HG03196 (cell line): ENCODE measurements around the gene FKBP1A.

Experiments used
- ATAC-seq: cut with Tn5 transposase; IDR thresholded peaks from one replicate; pipeline ENCODE4 v1.9.1; 2021; ENCODE audit not compliant: unreplicated experiment

FKBP1A gene

DNA sequence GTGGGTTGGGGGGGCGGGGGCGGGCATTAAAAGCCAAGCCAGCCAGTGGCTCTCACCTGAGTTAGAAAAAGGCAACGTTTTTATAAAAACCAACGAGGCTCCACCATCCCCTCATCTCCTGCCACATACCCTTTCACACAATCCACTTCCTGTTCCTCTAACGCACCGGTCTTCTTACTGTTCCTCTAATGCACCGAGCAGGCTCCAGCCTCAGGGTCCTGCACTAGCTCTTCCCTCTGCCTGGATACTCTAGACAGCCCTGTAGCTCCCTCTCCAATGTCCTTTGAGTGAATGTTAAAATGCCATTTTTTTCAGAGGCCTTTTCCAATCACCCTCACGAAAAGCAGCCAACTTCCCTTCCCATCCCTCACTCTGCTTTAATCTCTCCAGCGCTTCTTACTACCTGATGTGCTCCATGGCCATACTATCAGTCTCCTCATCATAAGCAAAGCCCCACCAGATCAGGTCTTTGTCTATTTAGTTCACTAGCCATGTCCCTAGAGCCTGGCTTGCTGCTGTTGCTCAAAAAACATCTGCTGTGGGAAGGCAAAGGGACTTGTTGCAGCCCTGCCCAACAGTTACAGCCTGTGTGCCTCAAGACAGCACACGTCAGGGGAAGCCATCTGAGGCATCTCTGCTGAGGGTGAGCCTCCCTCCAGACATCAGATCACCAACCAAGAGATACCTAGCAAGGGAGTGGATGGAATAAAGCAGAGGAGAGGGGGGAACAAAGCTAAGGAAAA is 3.9 kb downstream of the FKBP1A start:
- no peak for ATAC-seq

DNA sequence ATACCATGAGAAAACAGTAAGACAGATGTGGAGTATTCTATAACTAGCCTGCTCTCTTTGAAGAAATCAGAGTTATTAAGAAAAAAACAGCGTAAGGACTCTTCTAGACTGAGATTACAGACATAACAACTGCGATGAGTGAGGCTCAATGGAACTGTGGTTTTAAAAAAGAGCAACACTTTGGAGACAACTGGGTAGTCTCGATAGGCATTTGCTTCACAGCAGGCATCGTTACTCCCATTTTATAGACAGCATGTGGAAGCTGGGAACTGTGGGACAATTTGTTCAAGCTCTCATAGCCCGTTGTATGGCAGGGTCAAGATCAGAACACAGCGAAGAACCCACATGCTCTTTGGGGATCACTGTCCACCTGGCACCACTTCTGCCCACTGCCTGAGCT is 4.6 kb downstream of the FKBP1A start:
- ATAC-seq = no peak

GRCh38 chr20:1386323-1386722 is 6.5 kb downstream of the FKBP1A start:
- ATAC-seq = no peak

- ATAC-seq = no peak
Observed at GRCh38 chr20:1383623-1384404, 9.0 kb downstream of the FKBP1A start.

GRCh38 chr20:1382670-1383069 is 10.2 kb downstream of the FKBP1A start:
- no peak for ATAC-seq

DNA sequence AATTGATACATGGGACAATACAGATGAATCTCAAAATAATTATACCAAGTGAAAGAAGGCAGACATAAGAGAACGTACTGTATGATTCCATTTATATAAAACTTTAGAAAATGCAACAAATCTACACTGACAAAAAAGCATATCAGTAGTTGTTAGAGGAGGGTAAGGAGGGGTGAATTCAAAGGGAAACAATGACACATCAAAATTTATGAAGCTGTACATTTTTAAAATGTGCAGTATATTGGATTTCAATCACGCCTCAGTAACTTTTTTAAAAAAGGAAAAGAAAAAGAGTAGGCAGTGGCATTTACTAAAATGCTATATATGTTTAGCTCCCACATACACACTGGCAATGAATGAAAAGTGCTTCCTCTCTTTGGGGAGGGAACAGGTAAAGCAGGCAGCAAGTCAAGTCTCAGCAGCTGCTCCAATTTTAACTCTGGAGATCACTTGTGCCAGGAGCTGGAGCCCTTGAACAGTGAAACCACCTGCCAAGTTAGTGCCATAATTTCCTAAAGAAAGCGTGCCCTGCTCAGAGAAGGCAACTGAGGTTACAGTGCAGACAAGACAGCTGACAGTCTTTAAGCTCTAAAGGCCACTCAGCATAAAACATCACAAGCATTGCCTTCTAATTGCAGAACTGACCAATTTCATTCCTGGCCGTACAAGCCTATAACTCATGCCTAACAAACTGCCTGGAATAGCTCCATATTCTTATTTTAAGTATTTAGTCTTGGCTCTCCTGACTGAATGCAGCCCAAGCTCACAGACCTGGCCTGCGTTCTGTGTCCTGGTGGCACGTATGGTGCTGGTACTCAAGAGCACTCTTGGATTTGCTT is 10.9 kb downstream of the FKBP1A start:
- no peak for ATAC-seq

DNA sequence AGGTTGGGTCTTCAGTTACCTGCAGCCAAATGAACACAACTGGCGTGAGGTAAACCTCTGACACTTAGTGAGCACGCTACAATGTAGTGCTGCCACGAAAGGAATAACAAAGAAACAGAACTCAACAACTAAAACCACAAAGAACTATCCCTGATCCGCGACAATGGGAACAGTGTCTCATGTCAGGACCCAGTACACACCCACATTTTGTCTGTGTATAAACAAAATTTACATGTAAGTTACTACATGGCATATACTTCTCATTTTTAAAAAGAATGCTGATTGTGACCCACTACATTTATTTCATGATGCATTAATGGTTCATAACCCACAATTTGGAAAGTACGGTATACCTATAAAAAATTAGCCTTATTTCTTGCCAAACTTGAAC is 14.1 kb downstream of the FKBP1A start:
- no peak for ATAC-seq

- ATAC-seq = no peak
Observed at GRCh38 chr20:1377984-1378734, 14.7 kb downstream of the FKBP1A start.

- no peak for ATAC-seq
Observed at GRCh38 chr20:1377341-1377871, 15.4 kb downstream of the FKBP1A start.

- ATAC-seq = no peak
Observed at GRCh38 chr20:1376408-1377270, 16.2 kb downstream of the FKBP1A start.

GRCh38 chr20:1376007-1376406 is 16.8 kb downstream of the FKBP1A start:
- no peak for ATAC-seq

- ATAC-seq = no peak
Observed at GRCh38 chr20:1375515-1375914, 17.3 kb downstream of the FKBP1A start.

DNA sequence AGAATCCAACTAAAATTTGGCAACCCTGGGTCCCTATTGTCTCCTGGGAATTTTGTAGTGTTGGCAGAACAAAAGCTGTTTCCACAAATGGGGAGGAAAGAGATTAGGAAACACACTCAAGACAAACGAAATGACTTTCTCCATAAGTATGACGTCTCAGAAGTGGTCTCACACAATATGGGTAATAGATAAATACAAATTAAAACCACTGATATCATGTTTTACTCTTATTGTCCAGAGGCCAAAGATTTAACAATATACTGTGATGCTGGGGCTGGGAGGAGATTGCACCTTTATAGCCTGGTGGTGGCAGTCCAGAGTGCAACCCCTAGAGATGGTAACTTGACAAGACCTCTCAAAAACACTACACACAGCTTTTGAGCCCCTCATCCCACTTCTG is 18.6 kb downstream of the FKBP1A start:
- no peak for ATAC-seq

DNA sequence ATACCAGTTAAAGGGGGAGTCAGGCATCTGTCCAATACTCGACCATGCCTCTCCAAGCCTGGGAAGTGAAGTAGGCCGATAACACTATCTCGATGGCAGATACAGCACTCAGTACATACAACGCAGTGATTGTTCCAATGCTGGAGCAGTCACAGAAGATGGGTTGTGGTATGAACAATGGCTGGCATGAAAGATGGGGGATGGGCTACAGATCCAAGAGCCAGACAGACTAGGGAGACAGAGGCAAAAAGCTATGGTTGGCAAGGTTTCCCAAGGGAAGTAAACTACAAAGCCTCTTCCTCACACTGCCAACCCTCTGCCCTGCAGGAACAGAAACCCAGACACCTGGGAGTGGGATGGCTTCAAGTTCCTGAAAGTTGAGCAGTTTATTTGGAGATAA is 19.2 kb downstream of the FKBP1A start:
- no peak for ATAC-seq

GRCh38 chr20:1373036-1373435 is 19.8 kb downstream of the FKBP1A start:
- ATAC-seq = no peak

DNA sequence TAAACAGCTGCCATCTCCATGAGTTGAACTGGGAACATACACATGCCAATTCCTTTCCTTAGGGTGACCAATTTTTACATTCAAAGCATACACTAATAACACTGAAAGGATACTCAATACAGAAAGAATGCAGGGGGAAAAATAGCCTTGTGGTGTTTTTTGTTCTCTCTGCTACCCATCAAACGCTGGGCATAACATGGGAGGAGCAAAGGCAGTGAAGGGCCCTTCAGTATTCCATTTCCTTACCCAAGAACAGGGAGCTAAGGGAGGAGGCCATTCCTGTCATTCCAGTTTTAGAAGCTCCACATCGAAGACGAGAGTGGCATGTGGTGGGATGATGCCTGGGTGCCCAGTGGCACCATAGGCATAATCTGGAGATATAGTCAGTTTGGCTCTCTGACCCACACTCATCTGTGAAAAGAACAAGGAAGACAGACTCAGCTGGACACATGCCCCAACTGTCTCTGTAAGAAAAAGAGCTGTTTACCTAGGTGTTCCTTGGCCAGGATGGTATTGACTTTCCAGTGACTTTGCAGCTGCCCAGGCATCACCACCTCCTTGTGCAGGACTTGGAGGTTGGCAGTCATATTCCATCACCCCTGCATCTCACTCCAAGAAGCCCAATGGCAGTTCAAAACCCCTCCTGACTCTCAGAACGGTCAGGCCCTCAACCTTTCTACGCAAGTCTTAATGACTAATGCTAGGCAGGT is 20.9 kb downstream of the FKBP1A start:
- ATAC-seq = no peak

DNA sequence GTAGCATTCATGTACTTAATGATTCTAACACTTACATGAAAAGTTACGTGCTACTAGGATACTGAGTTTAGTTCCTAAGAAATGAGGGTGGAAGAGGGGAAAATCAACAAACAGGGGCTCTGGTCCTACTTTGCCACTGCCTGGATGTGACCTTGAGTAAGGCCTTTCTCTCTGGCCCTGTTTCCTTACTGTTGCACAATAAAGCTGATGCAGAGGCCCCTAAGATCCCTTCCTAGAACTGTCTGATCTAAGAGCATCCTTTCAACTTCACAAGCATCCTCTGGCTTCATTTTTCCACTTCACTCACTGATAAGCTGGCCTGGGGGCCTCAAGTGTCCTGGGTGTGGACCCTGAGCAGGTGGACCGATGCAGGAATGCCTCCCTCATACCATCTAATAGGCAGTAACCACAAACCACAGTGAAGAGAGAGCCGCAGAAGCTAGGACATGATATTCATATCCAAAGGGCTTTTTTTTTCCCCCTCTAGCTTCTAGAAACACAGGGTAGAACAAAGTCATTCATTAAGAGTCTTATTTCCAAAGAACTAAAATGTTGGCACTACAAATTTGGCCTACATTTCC is 21.6 kb downstream of the FKBP1A start:
- no peak for ATAC-seq

GRCh38 chr20:1370548-1371110 is 22.2 kb downstream of the FKBP1A start:
- no peak for ATAC-seq
